Right cardiac atrium (tissue), 5 donors: ENCODE data around the gene CDH22. TPM values are rescaled to one million over a fixed set of nuclear protein-coding genes. Genes with fewer than 3 reads are reported as not detected.

ENCODE experiments used
- ATAC-seq, 2 donors: fragments of 200-7000 bp; cut with Tn5 transposase; one replicate each; pipeline versions ENCODE4 v1.8.0 to v1.9.1; 2020; ENCODE audit warnings: moderate library complexity in 2 of 2, mild to moderate bottlenecking in 1 of 2
- DNase-seq, 3 donors: peaks; one replicate each; pipeline ENCODE4 v3.0.0-alpha.2; 2020
- H3K27ac ChIP-seq: one replicate; pipeline ENCODE4 v1.5.1; 2013; ENCODE audit warnings: mild to moderate bottlenecking, low read length, control low read depth, moderate library complexity
- H3K27me3 ChIP-seq: one replicate; pipeline ENCODE4 v1.6.1; 2013; ENCODE audit not compliant: control insufficient read depth, insufficient read depth
- H3K4me1 ChIP-seq: one replicate; pipeline ENCODE4 v1.6.1; 2013; ENCODE audit warnings: low read length; ENCODE audit not compliant: control insufficient read depth, insufficient read depth
- H3K4me3 ChIP-seq: one replicate; pipeline ENCODE4 v1.5.1; 2013; ENCODE audit warnings: low read length, control low read depth
- H3K9me3 ChIP-seq: one replicate; pipeline ENCODE4 v1.6.1; 2013; ENCODE audit warnings: low read length; ENCODE audit not compliant: control insufficient read depth
- WGBS: extraction: QIAGEN DNeasy Blood & Tissue Kit; methylation state at CpG from one replicate; pipeline ENCODE4 v1.1.7; 2013; 5-methylcytosine and 5-hydroxymethylcytosine counted together
- intact Hi-C, 4 donors: fragments of 100-400 bp; cut with DNase I; formaldehyde crosslinking; loops; one replicate each; pipeline versions ENCODE4 v1.11.0 to v1.14.0; 2022 to 2023
- polyA plus RNA-seq: library from polyadenylated mRNA; stranded (reverse); fragments of 200-250 nt; gene quantifications from one replicate; pipeline ENCODE4 v1.2.3, GENCODE V29; 2013
- total RNA-seq, 4 donors: library from RNA; stranded (reverse); fragmentation: NEBNext Ultra II Directional; extraction: Animal tissue kit (Norgen Biotek cat#: 25700); gene quantifications; one replicate each; pipeline ENCODE4 v1.2.1, GENCODE V29; 2021
- donor health status: healthy with polysubstance abuse.
- donor health status: DM: no; HTN: yes; CAD: no.
- donor health status: DM: no; HTN: no; CAD: no.
- donor health status: DM: no; HTN: yes; CAD: no; lungs with severe emphysema.
- donor health status: DM: yes; HTN: yes; CAD: no.

The CDH22 gene
- total and polyA plus RNA-seq, 5 donors, result 1.6 to 7.0 (median 4.0) TPM

GRCh38 chr20:46176739-46177378 is 131.4 kb downstream of the CDH22 start:
- H3K4me3 ChIP-seq, result no peak overlapping the region
- WGBS, result 80% methylated on average over 13 of the region's 13 CpGs
- DNase-seq, result no peak
- no peaks in the 10 kb centered on the region for H3K27me3 ChIP-seq
- no peaks in the 10 kb centered on the region for H3K9me3 ChIP-seq
- no peaks in the 10 kb centered on the region for H3K4me1 ChIP-seq
- intact Hi-C loops, result no loop called here
- no peak for ATAC-seq
- H3K27ac ChIP-seq, result no peak overlapping the region

DNA sequence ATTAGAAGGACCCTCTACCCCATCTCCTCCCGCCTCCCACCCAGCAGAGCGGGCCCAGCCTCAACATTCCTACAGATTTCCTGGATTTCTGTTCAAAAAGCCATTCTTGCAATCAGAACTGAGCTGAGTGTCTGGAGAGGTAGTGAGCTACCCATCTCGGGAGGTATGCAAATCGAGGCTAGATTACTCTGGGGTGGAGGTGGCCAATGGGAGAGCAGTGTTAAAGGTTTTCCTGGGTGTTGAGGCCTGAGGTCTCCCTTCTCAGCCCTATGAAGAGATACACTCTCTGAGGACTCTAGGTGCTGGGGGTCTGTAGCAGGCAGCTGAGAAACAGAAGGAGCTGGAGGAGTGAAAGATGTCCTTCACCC is 133.2 kb downstream of the CDH22 start:
- DNase-seq (no peak), ATAC-seq (no peak)
- Histone ChIP-seq H3K27me3 (no peaks in the 10 kb centered on the region), H3K4me1 (no peaks in the 10 kb centered on the region), H3K4me3 (no peak overlapping the region), H3K9me3 (no peaks in the 10 kb centered on the region), H3K27ac (no peak overlapping the region)
- intact Hi-C loops, result no loop called here
- WGBS, result 86% methylated on average over 4 of the region's 4 CpGs

- intact Hi-C loops, result no loop called here
- ATAC-seq (peak; percentile 72 to 85), DNase-seq (peak; percentile 75 to 89 (median 84))
- Histone ChIP-seq H3K27me3 (no peaks in the 10 kb centered on the region), H3K4me3 (no peak overlapping the region), H3K9me3 (no peaks in the 10 kb centered on the region), H3K27ac (no peak overlapping the region), H3K4me1 (no peaks in the 10 kb centered on the region)
- WGBS, result 4% methylated on average over 77 of the region's 77 CpGs
Measured at GRCh38 chr20:46174469-46175126, 133.7 kb downstream of the CDH22 start.

GRCh38 chr20:46173652-46174468 is 134.4 kb downstream of the CDH22 start:
- 21% methylated on average over 25 of the region's 25 CpGs for WGBS
- H3K27ac ChIP-seq, result no peak overlapping the region
- intact Hi-C loops, result no loop called here

DNA sequence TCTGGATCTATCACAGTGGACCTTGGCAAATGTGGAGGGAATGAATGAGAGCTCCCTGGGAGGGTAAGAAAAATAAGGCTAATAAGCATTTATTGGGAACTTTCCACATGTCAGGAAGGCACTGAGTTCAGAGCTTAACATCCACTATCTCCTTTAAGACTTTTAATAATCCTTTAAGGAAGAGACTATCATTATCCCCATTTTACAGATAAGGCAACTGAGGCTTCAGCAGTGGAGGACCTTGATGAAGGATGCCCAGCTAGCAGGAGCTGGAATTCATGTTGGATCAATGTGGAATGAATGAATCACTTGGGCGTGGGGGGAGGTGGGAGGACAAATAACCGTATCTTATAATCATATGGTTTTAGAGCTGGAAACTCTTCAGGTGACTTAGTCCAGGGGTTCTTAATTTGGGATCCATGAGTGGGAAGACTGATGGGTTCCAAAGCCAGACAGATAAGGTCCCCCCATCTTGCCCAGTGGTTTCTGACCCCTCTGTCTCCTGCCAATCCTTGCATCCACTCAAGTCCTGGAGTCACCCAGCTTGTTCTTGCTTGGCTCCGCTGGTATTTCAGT is 135.2 kb downstream of the CDH22 start:
- H3K27me3 ChIP-seq, result no peaks in the 10 kb centered on the region
- H3K4me3 ChIP-seq, result no peak overlapping the region
- 67% methylated on average over 3 of the region's 3 CpGs for WGBS
- no peak for ATAC-seq
- H3K4me1 ChIP-seq, result no peaks in the 10 kb centered on the region
- H3K27ac ChIP-seq, result no peak overlapping the region
- no peak for DNase-seq
- intact Hi-C loops, result no loop called here
- no peaks in the 10 kb centered on the region for H3K9me3 ChIP-seq

More at GRCh38 chr20:46173652-46174468, 134.4 kb downstream of the CDH22 start:
- Histone ChIP-seq H3K4me1 (no peaks in the 10 kb centered on the region), H3K27me3 (no peaks in the 10 kb centered on the region), H3K9me3 (no peaks in the 10 kb centered on the region), H3K4me3 (no peak overlapping the region)
- no peak for DNase-seq
- ATAC-seq, result no peak

DNA sequence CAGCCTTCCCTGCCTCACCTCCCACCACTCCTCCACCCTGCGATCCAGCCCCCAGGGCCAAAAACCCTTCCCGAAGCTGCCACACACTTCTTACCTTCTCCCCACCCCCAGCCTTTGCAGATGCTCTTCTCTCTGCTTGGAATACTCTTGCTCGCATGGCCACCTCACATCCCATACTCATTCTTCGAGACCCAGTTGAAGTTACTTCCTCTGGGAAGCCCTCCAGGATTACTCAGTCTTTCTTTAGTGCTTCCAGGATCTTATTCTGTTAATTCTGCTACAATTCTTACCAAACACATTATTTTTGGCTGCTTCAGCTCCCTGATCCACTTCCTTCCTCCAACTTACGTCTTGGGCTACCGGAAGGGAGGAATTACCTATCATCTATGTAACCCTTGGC is 135.8 kb downstream of the CDH22 start:
- Histone ChIP-seq H3K27me3 (no peaks in the 10 kb centered on the region), H3K4me1 (no peaks in the 10 kb centered on the region), H3K4me3 (no peak overlapping the region), H3K27ac (no peak overlapping the region), H3K9me3 (no peaks in the 10 kb centered on the region)
- DNase-seq (no peak), ATAC-seq (no peak)
- intact Hi-C loops, result no loop called here
- WGBS, result 46% methylated on average over 6 of the region's 6 CpGs

DNA sequence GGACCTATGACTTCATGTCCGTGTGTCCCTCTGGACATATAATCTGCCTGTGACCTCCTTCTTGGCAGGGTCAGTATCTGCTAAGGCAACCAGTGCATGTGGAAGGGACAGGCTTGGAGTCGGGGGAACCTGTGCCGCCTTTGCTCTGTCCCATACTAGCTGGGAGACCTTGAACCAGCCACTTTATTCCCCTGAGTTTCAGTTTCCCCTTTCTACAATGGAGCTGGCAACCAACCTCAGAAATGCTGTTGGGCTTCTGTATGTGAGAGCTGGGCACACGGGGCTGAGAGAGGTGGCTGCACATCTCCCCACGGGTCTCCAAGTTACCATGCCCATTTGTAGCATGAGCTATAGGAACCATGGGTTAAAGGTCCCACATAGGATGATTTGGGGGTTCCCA is 136.4 kb downstream of the CDH22 start:
- WGBS, result 58% methylated on average over 5 of the region's 5 CpGs

GRCh38 chr20:46171476-46171875 is 136.8 kb downstream of the CDH22 start:
- WGBS, result 70% methylated on average over 2 of the region's 2 CpGs
- H3K4me1 ChIP-seq, result no peaks in the 10 kb centered on the region
- DNase-seq (no peak), ATAC-seq (no peak)
- H3K4me3 ChIP-seq, result no peak overlapping the region
- intact Hi-C loops, result no loop called here
- H3K27me3 ChIP-seq, result no peaks in the 10 kb centered on the region
- H3K27ac ChIP-seq, result no peak overlapping the region
- H3K9me3 ChIP-seq, result no peaks in the 10 kb centered on the region

More for the DNA sequence above, 136.4 kb downstream of the CDH22 start:
- intact Hi-C loops, result no loop called here
- no peaks in the 10 kb centered on the region for H3K27me3 ChIP-seq
- DNase-seq (no peak), ATAC-seq (no peak)
- no peaks in the 10 kb centered on the region for H3K4me1 ChIP-seq
- no peaks in the 10 kb centered on the region for H3K9me3 ChIP-seq
- no peak overlapping the region for H3K27ac ChIP-seq
- no peak overlapping the region for H3K4me3 ChIP-seq

- peak in 1 of 2 donors; percentile 58 for ATAC-seq
- 44% methylated on average over 13 of the region's 13 CpGs for WGBS
- H3K27ac ChIP-seq, result no peak overlapping the region
- H3K4me1 ChIP-seq, result no peaks in the 10 kb centered on the region
- intact Hi-C loops, result no loop called here
- no peaks in the 10 kb centered on the region for H3K9me3 ChIP-seq
- H3K4me3 ChIP-seq, result no peak overlapping the region
- H3K27me3 ChIP-seq, result no peaks in the 10 kb centered on the region
- no peak for DNase-seq
Measured at GRCh38 chr20:46169245-46170171, 138.8 kb downstream of the CDH22 start.

DNA sequence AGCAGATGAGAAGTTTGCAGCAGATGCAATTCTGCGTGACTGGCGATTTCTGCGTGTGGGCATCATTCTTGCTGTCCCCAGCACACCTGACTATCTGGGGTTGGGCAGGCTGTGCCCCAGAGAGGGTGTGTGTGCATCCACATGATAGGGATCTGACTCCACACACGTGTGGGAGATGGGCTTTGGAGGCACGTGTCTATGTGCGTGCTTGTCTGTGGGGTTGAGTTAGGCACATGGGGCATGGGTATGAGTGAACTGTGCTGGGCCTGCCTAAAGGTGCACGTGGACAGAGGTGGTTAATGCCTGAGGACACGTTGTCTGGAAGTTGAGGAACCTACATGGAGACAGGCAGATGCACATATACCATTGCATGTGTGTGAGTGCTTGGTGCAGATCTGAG is 139.9 kb downstream of the CDH22 start:
- 62% methylated on average over 8 of the region's 8 CpGs for WGBS
- no peak for ATAC-seq
- H3K27ac ChIP-seq, result no peak overlapping the region
- no peaks in the 10 kb centered on the region for H3K9me3 ChIP-seq
- H3K27me3 ChIP-seq, result no peaks in the 10 kb centered on the region
- no peak overlapping the region for H3K4me3 ChIP-seq
- intact Hi-C loops, result no loop called here
- DNase-seq, result no peak
- no peaks in the 10 kb centered on the region for H3K4me1 ChIP-seq
